Measurements from ENCODE around the gene TRIM75. TPM values are rescaled to one million over a fixed set of nuclear protein-coding genes. Genes with fewer than 3 reads are reported as not detected.

Gene TRIM75
- total and polyA plus RNA-seq, 10 of the 15 experiments (the other 5 are each of a cell fraction or from before 2014, with no cell fraction given) = not detected

GRCh38 chr4:165009493-165010227, 44.0 kb upstream of the TRIM75 start:
- Histone ChIP-seq H3K4me2 (ENCODE audit: control insufficient read depth, insufficient read depth) (no peak overlapping the region), H3K4me3 (no peak overlapping the region), H3K9me3 (replicated peaks; ENCODE audit: control insufficient read depth, insufficient read depth, low read length) (no peaks in the 10 kb centered on the region), H3K79me2 (ENCODE audit: control insufficient read depth, insufficient read depth, low read length) (no peaks in the 10 kb centered on the region), H3K9ac (ENCODE audit: control insufficient read depth, insufficient read depth, low read length) (no peak overlapping the region), H2AFZ (ENCODE audit: control insufficient read depth, low read depth, low read length) (no peak overlapping the region), H3K36me3 (ENCODE audit: control insufficient read depth in 2 of 2, insufficient read depth in 2 of 2, low read length in 1 of 2) (no peaks in the 10 kb centered on the region), H4K20me1 (ENCODE audit: control insufficient read depth, insufficient read depth) (no peaks in the 10 kb centered on the region), H3K27ac (ENCODE audit: control insufficient read depth, insufficient read depth) (no peak overlapping the region), H3K27me3 (replicated peaks in 1 of 2; ENCODE audit: control insufficient read depth in 2 of 2, insufficient read depth in 2 of 2, low read length in 1 of 2) (peaks cover 0 to 3% of the 10 kb centered on the region in 2 experiments; a peak in 2 of 4 replicates), H3K4me1 (ENCODE audit: control insufficient read depth, insufficient read depth, low read length) (no peaks in the 10 kb centered on the region)
- no peak for DNase-seq (ENCODE audit: low read depth, low spot score)
- SMC1A ChIA-PET (ENCODE audit: uncharacterized antibody, unreplicated experiment) = interaction anchor here (1.3 kb wide), 1 partner anchor 241 kb away, joined by 3 read pairs; no protein-coding TSS in a partner anchor
- intact Hi-C loops (cut with micrococcal nuclease; ENCODE audit: unreplicated experiment) = no loop called here
- 23% methylated on average over 5 of the region's 5 CpGs for WGBS (ENCODE audit: insufficient coverage, insufficient replicate concordance, low lambda C conversion rate, missing lambda C conversion rate)
- POLR2A ChIA-PET = interaction anchor here (0.6 kb wide), 1 partner anchor 26 kb away, joined by 5 read pairs; no protein-coding TSS in a partner anchor
- BruUV-seq (replicated peaks) = no TSS peak
- no peak for FAIRE-seq
- in situ Hi-C loops (cut with MboI) = no loop called here
- RAD21 ChIA-PET (ENCODE audit: unreplicated experiment) = no interaction called here
- peak; percentile 69 for ATAC-seq
- TF ChIP-seq SUPT20H (IDR thresholded peaks at IDR 0.05; ENCODE audit: borderline replicate concordance, control insufficient read depth, low read depth, low read length) (no peak), CHD1 (IDR thresholded peaks at IDR 0.05; ENCODE audit: low read depth, low read length) (no peak), PBX3 (IDR thresholded peaks at IDR 0.05; ENCODE audit: insufficient replicate concordance, low read depth, low read length) (no peak), ESRRA (IDR thresholded peaks at IDR 0.05; ENCODE audit: low read length) (no peak), RUNX3 (IDR thresholded peaks at IDR 0.05; ENCODE audit: low read length) (peak; percentile 87)
- CTCF ChIA-PET = interaction anchor here (1.3 kb wide), 1 partner anchor 121 kb away, joined by 3 read pairs; no protein-coding TSS in a partner anchor

Measured in GM12878 (cell line).